ENCODE measurements around the gene DPYD. TPM values are rescaled to one million over a fixed set of nuclear protein-coding genes. Genes with fewer than 3 reads are reported as not detected.

DPYD gene
- total RNA-seq, 1 donor from 2014 or later: 5.9 TPM

DNA sequence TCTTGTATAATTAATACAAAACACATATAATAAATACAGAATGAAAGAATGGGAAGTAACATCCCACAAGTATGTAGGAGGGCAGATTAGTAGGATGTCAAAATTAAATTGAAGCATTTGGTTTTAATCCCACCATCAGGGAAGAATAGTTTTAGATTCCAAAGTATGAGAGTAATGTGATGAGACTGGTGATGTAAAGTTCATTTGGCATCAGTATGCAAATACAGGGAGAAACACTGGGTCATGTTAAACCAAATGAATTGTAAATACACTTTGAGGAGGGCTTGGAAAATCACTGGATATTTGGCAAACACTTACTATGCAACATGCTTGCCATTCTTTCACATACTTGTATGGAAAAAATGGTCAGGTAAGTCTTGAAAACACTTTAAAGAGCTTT, 358.8 kb downstream of the DPYD start:
- no peak overlapping the region for H3K4me3 Mint-ChIP-seq
- H3K27ac Mint-ChIP-seq (ENCODE audit: unreplicated experiment): no peak overlapping the region
- no peaks in the 10 kb centered on the region for H3K9me3 Mint-ChIP-seq
- no peak for DNase-seq (ENCODE audit: low read depth, low spot score)
- no peak for TF ChIP-seq CTCF (conservative IDR thresholded peaks at IDR 0.05)
- no peaks in the 10 kb centered on the region for H3K4me1 Mint-ChIP-seq
- no peaks in the 10 kb centered on the region for H3K27me3 Mint-ChIP-seq (ENCODE audit: low read depth)
- no peaks in the 10 kb centered on the region for H3K36me3 Mint-ChIP-seq (ENCODE audit: low read depth)

- Mint-ChIP-seq H3K9me3 (no peaks in the 10 kb centered on the region), H3K4me1 (no peaks in the 10 kb centered on the region), H3K27me3 (ENCODE audit: low read depth) (no peaks in the 10 kb centered on the region), H3K27ac (ENCODE audit: unreplicated experiment) (no peak overlapping the region), H3K4me3 (no peak overlapping the region), H3K36me3 (ENCODE audit: low read depth) (no peaks in the 10 kb centered on the region)
- DNase-seq (ENCODE audit: low read depth, low spot score): no peak
- no peak for TF ChIP-seq CTCF (conservative IDR thresholded peaks at IDR 0.05)
Observed at GRCh38 chr1:97560714-97561113, 360.1 kb downstream of the DPYD start.

DNA sequence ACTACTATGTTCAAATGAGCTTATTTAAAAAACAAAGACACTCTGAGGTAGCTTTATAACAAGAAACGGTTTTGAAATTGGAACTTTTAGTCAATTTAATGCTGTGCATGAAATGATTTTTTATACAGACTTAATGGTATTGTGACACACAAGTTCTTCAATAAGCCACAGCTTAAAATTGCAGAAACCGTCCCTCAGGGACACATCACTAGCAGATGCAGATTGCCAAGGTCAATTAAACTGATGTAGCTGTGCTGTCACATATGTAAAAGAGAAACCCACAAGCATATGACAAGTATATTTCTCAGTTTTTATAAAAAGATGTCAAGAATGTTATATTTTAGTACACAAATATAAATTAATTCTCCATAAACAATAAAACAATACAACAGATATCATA, 366.9 kb downstream of the DPYD start:
- H3K27me3 Mint-ChIP-seq (ENCODE audit: low read depth): no peaks in the 10 kb centered on the region
- H3K4me3 Mint-ChIP-seq: no peak overlapping the region
- no peaks in the 10 kb centered on the region for H3K4me1 Mint-ChIP-seq
- H3K27ac Mint-ChIP-seq (ENCODE audit: unreplicated experiment): no peak overlapping the region
- no peaks in the 10 kb centered on the region for H3K36me3 Mint-ChIP-seq (ENCODE audit: low read depth)
- DNase-seq (ENCODE audit: low read depth, low spot score): no peak
- TF ChIP-seq CTCF (conservative IDR thresholded peaks at IDR 0.05): no peak
- H3K9me3 Mint-ChIP-seq: no peaks in the 10 kb centered on the region

DNA sequence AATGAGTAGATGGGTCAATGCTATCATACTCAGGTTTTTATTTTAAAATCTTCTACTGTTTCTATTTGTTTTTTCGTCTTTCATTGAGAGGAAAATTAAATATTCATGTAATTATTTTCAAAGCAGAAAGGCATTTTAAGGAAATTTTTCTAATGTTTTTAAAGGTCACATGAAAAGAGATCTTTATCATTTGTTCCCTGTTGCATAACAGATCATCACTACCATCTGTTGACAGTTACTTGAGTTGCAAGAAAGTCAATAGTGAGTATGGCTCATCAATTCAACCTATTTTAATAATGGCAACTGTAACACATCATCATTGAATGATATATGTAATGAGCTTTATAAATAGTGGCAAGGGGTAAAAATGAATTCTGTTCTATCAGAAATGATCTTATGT, 369.7 kb downstream of the DPYD start:
- H3K27me3 Mint-ChIP-seq (ENCODE audit: low read depth): no peaks in the 10 kb centered on the region
- H3K9me3 Mint-ChIP-seq: no peaks in the 10 kb centered on the region
- H3K4me1 Mint-ChIP-seq: no peaks in the 10 kb centered on the region
- TF ChIP-seq CTCF (conservative IDR thresholded peaks at IDR 0.05): no peak
- DNase-seq (ENCODE audit: low read depth, low spot score): no peak
- H3K4me3 Mint-ChIP-seq: no peak overlapping the region
- no peaks in the 10 kb centered on the region for H3K36me3 Mint-ChIP-seq (ENCODE audit: low read depth)
- H3K27ac Mint-ChIP-seq (ENCODE audit: unreplicated experiment): no peak overlapping the region

DNA sequence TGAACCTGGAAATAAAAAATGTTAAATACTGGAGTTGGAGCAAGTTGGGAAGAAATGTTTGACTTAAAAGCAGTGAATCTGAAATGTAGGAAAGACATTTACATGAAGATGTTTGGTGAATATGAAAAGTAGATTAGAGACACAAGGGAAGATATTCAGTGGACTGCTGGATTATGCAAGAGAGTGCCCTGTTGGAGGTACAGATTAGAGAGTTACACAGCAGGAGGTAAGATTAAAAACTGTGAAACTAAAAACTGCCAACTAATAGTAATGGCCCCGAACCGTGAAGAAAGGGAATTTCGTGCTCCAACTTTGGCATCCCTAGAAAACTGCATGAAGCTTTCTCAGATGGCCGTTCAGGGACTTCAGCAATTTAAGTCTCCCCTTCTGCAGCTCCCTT, 375.4 kb downstream of the DPYD start:
- Mint-ChIP-seq H3K36me3 (ENCODE audit: low read depth) (no peaks in the 10 kb centered on the region), H3K4me3 (no peak overlapping the region), H3K4me1 (no peaks in the 10 kb centered on the region), H3K27ac (ENCODE audit: unreplicated experiment) (no peak overlapping the region), H3K27me3 (ENCODE audit: low read depth) (no peaks in the 10 kb centered on the region), H3K9me3 (no peaks in the 10 kb centered on the region)
- DNase-seq (ENCODE audit: low read depth, low spot score): no peak
- TF ChIP-seq CTCF (conservative IDR thresholded peaks at IDR 0.05): no peak

DNA sequence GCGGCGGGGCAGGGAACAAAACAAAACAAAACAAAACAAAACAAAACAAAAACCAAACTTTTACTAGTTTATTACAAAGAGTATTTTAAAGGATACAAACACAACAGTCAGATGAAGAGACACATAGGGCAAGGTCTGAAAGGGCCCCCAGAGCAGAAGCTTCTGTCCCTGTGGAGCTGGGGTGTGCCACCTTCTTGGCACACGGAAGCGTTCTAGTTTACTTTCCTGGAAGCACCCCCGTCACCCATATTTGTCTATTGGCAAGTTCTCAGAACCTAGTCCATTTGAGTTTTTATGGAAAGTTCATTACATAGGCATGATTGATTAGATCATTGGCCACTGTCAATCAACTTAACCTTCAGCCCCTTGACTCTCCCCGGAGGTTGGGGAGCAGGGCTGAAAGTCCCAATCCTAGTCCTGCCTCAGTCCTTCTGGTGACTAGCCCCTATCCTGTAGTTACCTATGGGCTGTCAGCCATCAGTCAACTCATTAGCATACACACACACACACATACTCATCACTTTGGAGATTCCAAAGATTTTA, 380.4 kb downstream of the DPYD start:
- DNase-seq (ENCODE audit: low read depth, low spot score): no peak
- H3K4me3 Mint-ChIP-seq: no peak overlapping the region
- H3K9me3 Mint-ChIP-seq: no peaks in the 10 kb centered on the region
- H3K4me1 Mint-ChIP-seq: peaks cover 7% of the 10 kb centered on the region
- no peaks in the 10 kb centered on the region for H3K36me3 Mint-ChIP-seq (ENCODE audit: low read depth)
- H3K27me3 Mint-ChIP-seq (ENCODE audit: low read depth): no peaks in the 10 kb centered on the region
- no peak for TF ChIP-seq CTCF (conservative IDR thresholded peaks at IDR 0.05)
- no peak overlapping the region for H3K27ac Mint-ChIP-seq (ENCODE audit: unreplicated experiment)
